Breast epithelium (tissue), 4 donors: ENCODE results near the gene MAPKAPK2. TPM values are rescaled to one million over a fixed set of nuclear protein-coding genes. Genes with fewer than 3 reads are reported as not detected.

Source experiments
- DNase-seq, 2 donors: peaks; one replicate each; pipeline ENCODE4 v3.0.0-alpha.2; 2019; ENCODE audit warnings: low spot score in 2 of 2
- H3K27ac ChIP-seq, 2 donors: fragments of 200-600 bp; sonication (generic) in 1 of 2; one replicate each; pipeline ENCODE4 v1.5.1; 2016 to 2019; ENCODE audit warnings: mild to moderate bottlenecking in 1 of 2
- H3K27me3 ChIP-seq, 2 donors: fragments of 200-600 bp; sonication (generic) in 1 of 2; one replicate each; pipeline versions ENCODE4 v1.5.1 to v1.6.0; 2017 to 2019; ENCODE audit warnings: control low read depth in 1 of 2, mild to moderate bottlenecking in 1 of 2
- H3K36me3 ChIP-seq: fragments of 200-600 bp; one replicate; pipeline ENCODE4 v1.5.1; 2019
- H3K4me1 ChIP-seq, 2 donors: fragments of 200-600 bp; sonication (generic); one replicate each; pipeline ENCODE4 v1.5.1; 2016 to 2019; ENCODE audit warnings: control low read depth in 1 of 2
- H3K4me3 ChIP-seq, 3 donors: fragments of 200-600 bp; sonication (generic); 1 replicate in 2 of 3; 2 replicates in 1 of 3; pipeline ENCODE4 v1.5.1; 2016 to 2019; ENCODE audit warnings: mild to moderate bottlenecking in 3 of 3, moderate library complexity in 2 of 3
- H3K9me3 ChIP-seq, 2 donors: fragments of 200-600 bp; sonication (generic) in 1 of 2; one replicate each; pipeline ENCODE4 v1.5.1; 2016 to 2019; ENCODE audit warnings: control low read depth in 1 of 2
- POLR2A ChIP-seq: fragments of 450-650 bp; IDR thresholded peaks from one replicate; pipeline ENCODE4 v1.6.1; 2016; ENCODE audit warnings: antibody characterized with exemption, mild to moderate bottlenecking, moderate library complexity
- POLR2AphosphoS5 ChIP-seq, 3 donors: sonication (generic); formaldehyde crosslinking; IDR thresholded peaks; one replicate each; pipeline ENCODE4 v1.6.1; 2017; ENCODE audit warnings: antibody characterized with exemption in 3 of 3
- intact Hi-C: fragments of 100-400 bp; cut with DNase I; formaldehyde crosslinking; loops from one replicate; pipeline ENCODE4 v1.15.1; 2023; ENCODE audit warnings: low total_unique reads
- total RNA-seq, 3 donors: library from RNA; depleted of rRNA; stranded (reverse); fragments of >200 nt; gene quantifications; one replicate each; pipeline ENCODE4 v1.1.0, GENCODE V29; 2016
- TF ChIP-seq, protein P1 (sequence below), 3 donors: fragments of 450-650 bp; IDR thresholded peaks; one replicate each; pipeline ENCODE4 v1.5.1; 2016 to 2017; ENCODE audit warnings: antibody characterized with exemption in 3 of 3, mild to moderate bottlenecking in 3 of 3, moderate library complexity in 3 of 3

Gene MAPKAPK2
- total RNA-seq, 3 donors from 2014 or later: 47.4 to 69.2 (median 67.2) TPM

DNA sequence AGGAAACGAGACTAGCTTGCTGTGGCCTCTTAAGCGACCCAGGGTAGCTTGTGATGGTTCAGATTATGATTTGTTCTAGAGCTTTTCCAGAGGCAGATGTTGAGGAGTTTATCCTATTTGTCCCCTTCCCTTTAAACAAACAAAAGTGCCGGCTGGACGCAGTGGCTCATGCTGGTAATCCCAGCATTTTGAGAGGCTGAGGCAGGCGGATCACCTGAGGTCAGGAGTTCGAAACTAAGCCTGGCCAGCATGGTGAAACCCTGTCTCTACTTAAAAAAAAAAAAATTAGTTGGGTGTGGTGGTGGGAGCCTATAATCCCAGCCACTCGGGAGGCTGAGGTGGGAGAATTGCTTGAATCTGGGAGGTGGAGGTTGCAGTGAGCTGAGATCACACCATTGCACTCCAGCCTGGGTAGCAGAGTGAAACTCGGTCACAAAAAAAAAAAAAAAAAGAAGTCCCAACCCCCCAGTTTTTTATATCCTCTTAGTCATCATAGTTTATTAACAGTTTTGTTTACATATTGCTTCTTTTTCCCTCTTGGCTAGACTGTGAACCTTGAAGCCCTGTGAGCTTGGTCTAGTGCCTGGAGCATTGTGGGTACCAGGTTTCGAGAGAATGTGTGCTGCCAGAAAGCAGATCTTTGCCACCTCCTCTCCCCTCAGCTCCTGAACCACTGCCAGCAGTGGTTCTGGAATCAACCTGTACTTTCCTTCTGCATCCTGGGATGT lies 29.8 kb downstream of the MAPKAPK2 start:
- intact Hi-C loops: no loop called here
- peak in 1 of 2 donors; percentile 78 for DNase-seq
- Histone ChIP-seq H3K4me1 (peaks cover 4 to 10% of the 10 kb centered on the region in 2 donors), H3K27me3 (no peaks in the 10 kb centered on the region), H3K27ac (peak overlapping the region; percentile 84 to 90), H3K36me3 (no peaks in the 10 kb centered on the region), H3K4me3 (no peak overlapping the region), H3K9me3 (no peaks in the 10 kb centered on the region)
- TF ChIP-seq, protein P1, sequence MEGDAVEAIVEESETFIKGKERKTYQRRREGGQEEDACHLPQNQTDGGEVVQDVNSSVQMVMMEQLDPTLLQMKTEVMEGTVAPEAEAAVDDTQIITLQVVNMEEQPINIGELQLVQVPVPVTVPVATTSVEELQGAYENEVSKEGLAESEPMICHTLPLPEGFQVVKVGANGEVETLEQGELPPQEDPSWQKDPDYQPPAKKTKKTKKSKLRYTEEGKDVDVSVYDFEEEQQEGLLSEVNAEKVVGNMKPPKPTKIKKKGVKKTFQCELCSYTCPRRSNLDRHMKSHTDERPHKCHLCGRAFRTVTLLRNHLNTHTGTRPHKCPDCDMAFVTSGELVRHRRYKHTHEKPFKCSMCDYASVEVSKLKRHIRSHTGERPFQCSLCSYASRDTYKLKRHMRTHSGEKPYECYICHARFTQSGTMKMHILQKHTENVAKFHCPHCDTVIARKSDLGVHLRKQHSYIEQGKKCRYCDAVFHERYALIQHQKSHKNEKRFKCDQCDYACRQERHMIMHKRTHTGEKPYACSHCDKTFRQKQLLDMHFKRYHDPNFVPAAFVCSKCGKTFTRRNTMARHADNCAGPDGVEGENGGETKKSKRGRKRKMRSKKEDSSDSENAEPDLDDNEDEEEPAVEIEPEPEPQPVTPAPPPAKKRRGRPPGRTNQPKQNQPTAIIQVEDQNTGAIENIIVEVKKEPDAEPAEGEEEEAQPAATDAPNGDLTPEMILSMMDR (IDR thresholded peaks at IDR 0.05): no peak
- no peak for TF ChIP-seq POLR2A
- TF ChIP-seq POLR2AphosphoS5 (IDR thresholded peaks at IDR 0.05): no peak

DNA sequence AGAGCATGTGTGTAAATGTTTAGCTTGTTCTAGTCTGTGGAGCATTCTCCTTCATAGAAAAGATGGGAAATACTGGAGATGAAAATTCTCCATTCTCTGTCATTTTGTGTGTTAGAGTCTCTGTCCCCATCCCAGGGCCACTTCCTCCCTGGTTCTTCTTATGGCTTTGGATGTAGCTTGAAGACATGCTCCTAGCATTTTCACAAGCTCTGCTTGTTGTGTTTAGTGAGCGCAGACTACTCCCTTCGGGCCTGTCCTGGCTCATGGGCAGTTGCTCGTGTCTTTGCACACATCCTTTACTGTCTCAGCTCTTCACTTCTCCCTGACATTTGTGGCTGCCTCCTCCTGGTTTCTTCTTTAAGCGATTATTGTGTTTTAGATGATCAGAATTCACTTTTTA lies 30.4 kb downstream of the MAPKAPK2 start:
- peak overlapping the region; percentile 32 to 90 for H3K27ac ChIP-seq

DNA sequence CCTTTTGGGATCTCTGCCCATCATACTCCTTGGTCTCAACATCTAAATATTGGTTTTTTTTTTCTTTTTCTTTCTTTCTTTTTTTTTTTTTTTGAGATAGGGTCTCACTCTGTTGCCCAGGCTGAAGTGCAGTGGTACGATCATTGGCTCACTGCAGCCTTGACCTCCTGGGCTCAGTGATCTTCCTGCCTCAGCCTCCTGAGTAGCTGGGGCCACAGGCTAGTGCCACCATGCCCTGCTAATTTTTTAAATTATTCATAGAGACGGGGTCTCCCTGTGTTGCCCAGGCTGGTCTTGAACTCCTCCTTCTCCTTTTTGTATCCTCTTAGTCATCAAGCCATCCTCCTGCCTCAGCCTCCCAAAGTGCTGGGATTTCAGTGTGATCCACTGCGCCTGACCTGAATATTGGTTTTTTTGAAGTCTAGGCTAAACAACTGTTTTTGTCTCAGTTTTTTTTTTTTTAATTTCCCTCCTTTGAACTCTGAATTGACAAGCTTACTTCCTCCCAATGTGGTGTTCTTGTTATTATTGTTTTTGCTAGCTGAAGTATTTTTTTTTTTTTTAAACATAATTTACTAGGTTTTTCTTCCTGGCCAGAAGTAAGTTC lies 30.9 kb downstream of the MAPKAPK2 start:
- Histone ChIP-seq H3K4me1 (peaks cover 4 to 10% of the 10 kb centered on the region in 2 donors), H3K9me3 (no peaks in the 10 kb centered on the region), H3K27ac (peak overlapping the region in 1 of 2 donors; percentile 90), H3K27me3 (no peaks in the 10 kb centered on the region), H3K4me3 (no peak overlapping the region), H3K36me3 (no peaks in the 10 kb centered on the region)
- TF ChIP-seq, protein P1 (IDR thresholded peaks at IDR 0.05): no peak
- no peak for TF ChIP-seq POLR2A
- TF ChIP-seq POLR2AphosphoS5 (IDR thresholded peaks at IDR 0.05): no peak
- DNase-seq: no peak
- intact Hi-C loops: no loop called here

More for the DNA sequence above, 30.4 kb downstream of the MAPKAPK2 start:
- no peaks in the 10 kb centered on the region for H3K27me3 ChIP-seq
- no peaks in the 10 kb centered on the region for H3K9me3 ChIP-seq
- no peak overlapping the region for H3K4me3 ChIP-seq
- H3K36me3 ChIP-seq: no peaks in the 10 kb centered on the region
- DNase-seq: no peak
- intact Hi-C loops: no loop called here
- TF ChIP-seq, protein P1 (IDR thresholded peaks at IDR 0.05): no peak
- TF ChIP-seq POLR2AphosphoS5 (IDR thresholded peaks at IDR 0.05): no peak
- TF ChIP-seq POLR2A: no peak
- peaks cover 4 to 10% of the 10 kb centered on the region in 2 donors for H3K4me1 ChIP-seq

DNA sequence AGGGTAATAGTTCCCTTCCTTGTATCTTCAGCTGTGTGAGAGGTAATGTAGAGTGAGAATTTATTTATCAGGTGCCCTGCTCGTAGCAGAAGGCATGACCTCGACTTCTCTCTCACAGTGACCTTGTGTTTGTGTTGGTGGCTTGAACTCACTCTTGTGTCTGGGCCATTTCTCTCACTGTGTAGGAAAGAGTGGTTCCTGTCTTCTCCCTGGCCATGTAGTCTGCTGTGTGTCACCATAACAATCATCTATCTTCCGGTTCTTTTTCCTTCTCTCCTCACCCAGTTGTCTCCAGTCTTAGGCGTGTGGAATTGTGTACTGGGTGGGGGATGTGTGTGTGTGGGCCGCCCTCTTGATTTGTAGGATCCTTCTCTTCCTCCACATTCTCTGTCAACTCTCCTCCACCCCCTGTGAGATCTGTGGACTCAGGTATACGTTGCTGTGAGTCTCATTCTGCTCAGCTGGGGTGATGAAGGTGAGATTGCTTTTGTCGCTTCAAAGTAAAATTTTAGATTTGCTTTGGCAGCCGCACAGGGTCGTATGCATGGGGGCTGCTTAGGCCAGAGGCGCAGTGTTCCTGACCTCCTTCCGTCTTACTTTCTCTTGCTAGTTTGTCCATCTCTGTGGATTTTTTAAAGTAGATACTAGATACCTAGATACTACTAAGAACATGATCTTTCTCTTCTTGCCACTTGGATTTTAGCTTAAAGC lies 31.6 kb downstream of the MAPKAPK2 start:
- Histone ChIP-seq H3K36me3 (no peaks in the 10 kb centered on the region), H3K4me1 (peaks cover 4 to 10% of the 10 kb centered on the region in 2 donors), H3K9me3 (no peaks in the 10 kb centered on the region), H3K27ac (peak overlapping the region; percentile 36 to 90), H3K4me3 (no peak overlapping the region), H3K27me3 (no peaks in the 10 kb centered on the region)
- TF ChIP-seq POLR2A: no peak
- TF ChIP-seq, protein P1 (IDR thresholded peaks at IDR 0.05): no peak
- TF ChIP-seq POLR2AphosphoS5 (IDR thresholded peaks at IDR 0.05): no peak
- DNase-seq: no peak
- intact Hi-C loops: no loop called here
